ENCODE results near the gene ABCC6.
"Not testable (repeated sequence)": the region's sequence is repeated elsewhere in the genome, so short reads cannot be mapped to it uniquely, and the experiment has no call there.

ABCC6 gene

GRCh38 chr16:16116841-16117240 lies 106.5 kb downstream of the ABCC6 start:
- Mint-ChIP-seq H3K4me3 (no peak overlapping the region), H3K36me3 (ENCODE audit: low read depth) (peaks cover 90% of the 10 kb centered on the region), H3K9me3 (no peaks in the 10 kb centered on the region), H3K27ac (no peak overlapping the region), H3K4me1 (ENCODE audit: low read depth) (no peaks in the 10 kb centered on the region), H3K27me3 (no peaks in the 10 kb centered on the region)

GRCh38 chr16:16113076-16113475 lies 110.2 kb downstream of the ABCC6 start:
- H3K4me1 Mint-ChIP-seq (ENCODE audit: low read depth): no peaks in the 10 kb centered on the region
- H3K36me3 Mint-ChIP-seq (ENCODE audit: low read depth): peaks cover 85% of the 10 kb centered on the region
- H3K4me3 Mint-ChIP-seq: no peak overlapping the region
- no peaks in the 10 kb centered on the region for H3K9me3 Mint-ChIP-seq
- no peaks in the 10 kb centered on the region for H3K27me3 Mint-ChIP-seq
- H3K27ac Mint-ChIP-seq: no peak overlapping the region

DNA sequence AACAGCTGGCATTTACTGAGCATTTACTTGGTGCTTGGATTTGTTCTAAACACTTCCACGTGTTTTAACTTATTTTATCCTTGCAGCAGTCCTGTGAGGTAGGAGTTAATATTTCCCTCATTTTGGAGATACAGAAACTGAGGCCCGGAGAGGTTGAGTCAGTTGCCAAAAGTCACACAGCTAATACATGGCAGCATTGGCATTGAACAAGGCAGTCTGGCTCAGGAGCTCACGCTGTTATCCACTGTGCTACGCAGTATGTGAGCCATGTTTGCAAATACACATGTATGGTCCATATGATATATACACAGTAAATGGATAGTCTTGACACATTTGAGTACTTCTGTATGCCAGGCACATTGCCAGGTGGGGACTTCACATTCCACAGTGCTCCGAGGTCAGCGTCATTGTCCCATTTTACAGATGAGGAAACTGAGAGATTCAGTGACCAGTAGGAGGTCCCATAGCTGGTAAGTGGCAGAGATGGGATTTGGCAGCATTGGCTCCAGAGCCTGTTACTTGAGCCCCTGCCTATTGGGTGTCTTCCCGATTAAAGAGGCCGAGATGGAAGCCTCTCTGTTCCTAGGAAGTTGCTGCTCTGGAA lies 110.7 kb downstream of the ABCC6 start:
- H3K9me3 Mint-ChIP-seq: no peaks in the 10 kb centered on the region
- H3K27me3 Mint-ChIP-seq: no peaks in the 10 kb centered on the region
- no peak overlapping the region for H3K4me3 Mint-ChIP-seq
- peaks cover 85% of the 10 kb centered on the region for H3K36me3 Mint-ChIP-seq (ENCODE audit: low read depth)
- H3K27ac Mint-ChIP-seq: no peak overlapping the region
- no peaks in the 10 kb centered on the region for H3K4me1 Mint-ChIP-seq (ENCODE audit: low read depth)

GRCh38 chr16:16111639-16112038 lies 111.7 kb downstream of the ABCC6 start:
- Mint-ChIP-seq H3K27me3 (no peaks in the 10 kb centered on the region), H3K4me3 (no peak overlapping the region), H3K36me3 (ENCODE audit: low read depth) (peaks cover 79% of the 10 kb centered on the region), H3K9me3 (no peaks in the 10 kb centered on the region), H3K4me1 (ENCODE audit: low read depth) (no peaks in the 10 kb centered on the region), H3K27ac (no peak overlapping the region)

DNA sequence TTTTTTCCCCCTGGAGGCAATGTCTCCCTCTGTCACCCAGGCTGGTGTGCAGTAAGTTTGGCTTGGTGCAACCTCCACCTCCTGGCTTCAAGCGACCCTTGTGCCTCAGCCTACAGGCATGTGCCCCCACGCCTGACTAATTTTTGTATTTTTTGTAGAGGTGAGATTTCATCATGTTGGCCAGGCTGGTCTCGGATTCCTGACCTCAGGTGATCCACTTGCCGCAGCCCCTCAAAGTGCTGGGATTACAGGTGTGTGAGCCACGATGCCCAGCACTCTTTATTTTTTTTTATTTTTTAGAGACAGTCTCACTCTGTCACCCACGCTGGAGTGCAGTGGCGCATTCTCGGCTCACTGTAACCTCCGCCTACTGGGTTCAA lies 113.2 kb downstream of the ABCC6 start:
- no peaks in the 10 kb centered on the region for H3K27me3 Mint-ChIP-seq
- H3K27ac Mint-ChIP-seq: no peak overlapping the region
- H3K4me3 Mint-ChIP-seq: no peak overlapping the region
- peaks cover 76% of the 10 kb centered on the region for H3K36me3 Mint-ChIP-seq (ENCODE audit: low read depth)
- no peaks in the 10 kb centered on the region for H3K9me3 Mint-ChIP-seq
- no peaks in the 10 kb centered on the region for H3K4me1 Mint-ChIP-seq (ENCODE audit: low read depth)

- Mint-ChIP-seq H3K27me3 (no peaks in the 10 kb centered on the region), H3K36me3 (ENCODE audit: low read depth) (peaks cover 72% of the 10 kb centered on the region), H3K27ac (no peak overlapping the region), H3K9me3 (no peaks in the 10 kb centered on the region), H3K4me3 (no peak overlapping the region), H3K4me1 (ENCODE audit: low read depth) (no peaks in the 10 kb centered on the region)
Observed at GRCh38 chr16:16109453-16110110, 113.7 kb downstream of the ABCC6 start.

DNA sequence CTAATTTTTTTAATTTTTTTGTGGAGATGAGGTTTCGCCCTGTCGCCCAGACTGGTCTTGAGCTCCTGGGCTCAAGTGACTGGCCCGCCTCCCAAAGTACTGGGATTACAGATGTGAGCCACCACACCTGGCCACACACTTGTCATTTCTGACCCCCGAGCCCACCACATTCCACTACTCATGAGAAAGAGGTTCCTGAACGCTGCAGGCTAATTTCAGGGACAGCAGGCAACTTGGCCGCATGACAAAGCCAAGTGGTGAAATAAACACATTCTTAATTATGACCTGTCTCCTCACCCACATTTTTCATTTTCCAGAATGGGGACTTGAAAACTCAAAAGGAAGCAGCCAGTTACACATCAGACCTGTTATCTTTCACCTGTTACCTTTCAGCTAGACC lies 114.5 kb downstream of the ABCC6 start:
- Mint-ChIP-seq H3K4me1 (ENCODE audit: low read depth) (no peaks in the 10 kb centered on the region), H3K9me3 (no peaks in the 10 kb centered on the region), H3K36me3 (ENCODE audit: low read depth) (peaks cover 70% of the 10 kb centered on the region), H3K4me3 (no peak overlapping the region), H3K27ac (no peak overlapping the region), H3K27me3 (no peaks in the 10 kb centered on the region)

DNA sequence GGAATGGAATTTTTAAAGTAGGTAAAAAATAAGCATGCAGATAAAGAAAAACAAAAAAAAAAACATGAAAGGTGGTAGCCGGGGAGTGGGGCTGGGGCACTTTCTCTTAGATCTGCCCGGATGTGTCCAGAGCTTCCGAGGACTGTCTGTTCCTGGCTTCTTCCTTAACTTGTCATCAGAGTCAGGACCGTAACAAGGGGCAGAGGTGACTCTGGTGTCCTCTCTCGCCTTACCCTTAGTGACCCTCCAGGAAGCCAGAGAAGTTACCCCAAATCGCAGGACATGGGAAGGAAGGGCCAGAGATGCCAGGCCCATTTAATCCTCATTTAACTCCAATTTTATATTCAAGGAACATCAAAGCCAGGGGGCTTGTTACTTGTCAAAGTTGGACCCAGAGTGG lies 115.5 kb downstream of the ABCC6 start:
- H3K27ac Mint-ChIP-seq: no peak overlapping the region
- no peaks in the 10 kb centered on the region for H3K9me3 Mint-ChIP-seq
- H3K27me3 Mint-ChIP-seq: no peaks in the 10 kb centered on the region
- H3K4me3 Mint-ChIP-seq: no peak overlapping the region
- H3K36me3 Mint-ChIP-seq (ENCODE audit: low read depth): peaks cover 71% of the 10 kb centered on the region
- no peaks in the 10 kb centered on the region for H3K4me1 Mint-ChIP-seq (ENCODE audit: low read depth)

GRCh38 chr16:16106466-16106865 lies 116.8 kb downstream of the ABCC6 start:
- peaks cover 71% of the 10 kb centered on the region for H3K36me3 Mint-ChIP-seq (ENCODE audit: low read depth)
- H3K9me3 Mint-ChIP-seq: no peaks in the 10 kb centered on the region
- H3K4me1 Mint-ChIP-seq (ENCODE audit: low read depth): no peaks in the 10 kb centered on the region
- no peak overlapping the region for H3K4me3 Mint-ChIP-seq
- no peak overlapping the region for H3K27ac Mint-ChIP-seq
- H3K27me3 Mint-ChIP-seq: no peaks in the 10 kb centered on the region

DNA sequence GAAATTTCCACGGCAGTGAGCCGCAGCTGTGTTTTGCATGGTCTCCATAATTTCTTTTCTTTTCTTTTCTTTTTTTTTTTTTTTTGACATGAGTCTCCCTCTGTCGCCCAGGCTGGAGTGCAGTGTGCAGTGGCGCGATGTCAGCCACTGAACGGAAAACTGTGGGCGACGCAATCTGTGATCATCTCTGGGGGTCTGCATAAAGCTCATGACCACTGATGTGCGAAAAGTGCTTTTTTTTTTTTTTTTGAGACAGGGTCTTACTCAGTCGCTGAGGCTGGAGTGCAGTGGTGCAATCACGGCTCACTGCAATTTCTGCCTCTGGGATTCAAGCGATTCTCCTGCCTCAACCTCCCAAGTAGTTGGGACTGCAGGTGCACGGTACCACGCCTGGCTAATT lies 117.6 kb downstream of the ABCC6 start:
- H3K9me3 Mint-ChIP-seq: no peaks in the 10 kb centered on the region
- H3K4me1 Mint-ChIP-seq (ENCODE audit: low read depth): no peaks in the 10 kb centered on the region
- H3K4me3 Mint-ChIP-seq: no peak overlapping the region
- no peaks in the 10 kb centered on the region for H3K27me3 Mint-ChIP-seq
- no peak overlapping the region for H3K27ac Mint-ChIP-seq
- peaks cover 68% of the 10 kb centered on the region for H3K36me3 Mint-ChIP-seq (ENCODE audit: low read depth)

DNA sequence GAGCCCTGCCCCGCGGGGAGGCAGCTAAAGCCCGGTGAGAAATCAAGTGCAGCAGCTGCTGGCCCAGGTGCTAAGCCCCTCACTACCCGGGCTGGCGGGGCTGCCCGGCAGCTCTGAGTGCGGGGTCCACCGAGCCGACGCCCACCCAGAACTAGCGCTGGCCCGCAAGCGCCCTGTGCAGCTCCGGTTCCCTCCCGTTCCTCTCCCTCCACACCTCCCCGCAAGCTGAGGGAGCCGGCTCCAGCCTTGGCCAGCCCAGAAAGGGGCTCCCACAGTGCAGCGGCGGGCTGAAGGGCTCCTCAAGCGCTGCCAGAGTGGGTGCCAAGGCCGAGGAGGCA lies 118.5 kb downstream of the ABCC6 start:
- not testable (repeated sequence) for H3K27me3 Mint-ChIP-seq; H3K9me3 Mint-ChIP-seq; H3K4me3 Mint-ChIP-seq; H3K27ac Mint-ChIP-seq; H3K4me1 Mint-ChIP-seq (ENCODE audit: low read depth)
- H3K36me3 Mint-ChIP-seq (ENCODE audit: low read depth): peaks cover 61% of the 10 kb centered on the region

DNA sequence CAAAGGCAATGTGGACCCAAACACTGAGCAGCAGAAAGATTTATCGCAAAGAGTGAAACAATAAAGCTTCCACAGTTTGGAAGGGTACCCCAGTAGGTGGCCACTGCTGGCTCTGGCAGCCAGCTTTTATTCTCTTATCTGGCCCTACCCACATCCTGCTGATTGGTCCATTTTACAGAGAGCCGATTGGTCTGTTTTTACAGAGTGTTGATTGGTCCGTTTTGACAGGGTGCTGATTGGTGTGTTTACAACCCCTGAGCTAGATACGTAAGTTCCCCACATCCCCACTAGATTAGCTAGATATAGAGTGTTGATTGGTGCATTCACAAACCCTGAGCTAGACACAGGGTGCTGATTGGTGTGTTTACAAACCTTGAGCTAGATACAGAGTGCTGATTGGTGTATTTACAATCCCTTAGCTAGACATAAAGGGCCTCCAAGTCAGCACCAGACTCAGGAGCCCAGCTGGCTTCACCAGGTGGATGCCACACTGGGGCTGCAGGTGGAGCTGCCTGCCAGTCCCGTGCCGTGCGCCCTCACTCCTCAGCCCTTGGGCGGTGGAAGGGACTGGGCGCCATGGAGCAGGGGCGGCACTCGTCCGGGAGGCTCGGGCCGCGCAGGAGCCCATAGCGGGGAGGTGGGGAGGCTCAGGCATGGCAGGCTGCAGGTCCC lies 119.0 kb downstream of the ABCC6 start:
- not testable (repeated sequence) for H3K9me3 Mint-ChIP-seq; H3K27ac Mint-ChIP-seq; H3K4me3 Mint-ChIP-seq; H3K4me1 Mint-ChIP-seq (ENCODE audit: low read depth); H3K27me3 Mint-ChIP-seq
- peaks cover 57% of the 10 kb centered on the region for H3K36me3 Mint-ChIP-seq (ENCODE audit: low read depth)

- H3K27me3 Mint-ChIP-seq: no peaks in the 10 kb centered on the region
- H3K27ac Mint-ChIP-seq: no peak overlapping the region
- peaks cover 61% of the 10 kb centered on the region for H3K36me3 Mint-ChIP-seq (ENCODE audit: low read depth)
- no peak overlapping the region for H3K4me3 Mint-ChIP-seq
- no peaks in the 10 kb centered on the region for H3K9me3 Mint-ChIP-seq
- H3K4me1 Mint-ChIP-seq (ENCODE audit: low read depth): no peaks in the 10 kb centered on the region
Observed at GRCh38 chr16:16102738-16103137, 120.6 kb downstream of the ABCC6 start.

GRCh38 chr16:16101585-16101984 lies 121.7 kb downstream of the ABCC6 start:
- Mint-ChIP-seq H3K27ac (no peak overlapping the region), H3K9me3 (no peaks in the 10 kb centered on the region), H3K27me3 (no peaks in the 10 kb centered on the region), H3K4me1 (ENCODE audit: low read depth) (no peaks in the 10 kb centered on the region), H3K36me3 (ENCODE audit: low read depth) (peaks cover 68% of the 10 kb centered on the region), H3K4me3 (no peak overlapping the region)

DNA sequence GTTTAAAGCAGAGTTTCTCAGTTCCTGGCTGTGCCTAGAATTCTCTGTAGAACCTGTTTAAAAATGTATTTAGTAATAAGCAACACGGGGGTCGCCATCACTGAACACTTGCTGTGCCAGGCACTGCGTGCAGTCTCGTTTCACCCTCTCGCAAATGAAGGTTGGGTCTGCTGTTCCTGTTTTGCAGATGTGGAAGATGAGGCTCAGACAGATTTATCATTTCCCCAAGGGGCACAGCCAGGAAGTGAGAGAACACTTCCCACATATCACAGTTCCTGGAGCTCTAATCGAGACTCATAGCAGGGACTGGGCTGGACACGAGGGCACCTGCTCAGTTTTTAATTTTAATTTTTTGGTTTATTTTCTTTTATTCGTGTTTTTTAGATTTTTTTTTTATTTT lies 122.7 kb downstream of the ABCC6 start:
- Mint-ChIP-seq H3K4me3 (no peak overlapping the region), H3K9me3 (no peaks in the 10 kb centered on the region), H3K36me3 (ENCODE audit: low read depth) (peaks cover 71% of the 10 kb centered on the region), H3K4me1 (ENCODE audit: low read depth) (no peaks in the 10 kb centered on the region), H3K27me3 (no peaks in the 10 kb centered on the region), H3K27ac (no peak overlapping the region)

DNA sequence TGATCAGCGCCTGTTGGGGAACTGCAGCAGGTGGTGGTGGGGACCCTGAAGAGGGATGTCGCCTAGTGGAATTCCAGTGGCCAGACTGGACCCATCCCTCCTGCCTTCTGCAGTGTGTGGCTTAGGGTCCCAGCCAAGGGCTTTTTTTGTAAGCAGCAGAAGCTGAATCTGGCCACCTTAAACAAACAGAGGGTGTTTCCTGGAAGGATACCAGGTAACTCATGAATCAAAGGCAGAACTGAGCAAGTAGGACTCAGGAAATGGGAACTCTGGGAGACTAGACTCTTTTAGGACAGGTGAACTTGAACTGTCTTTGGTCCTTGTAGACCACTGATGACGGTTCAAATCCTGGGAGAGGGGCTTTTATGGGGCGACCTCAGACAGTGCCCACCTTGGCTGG lies 124.0 kb downstream of the ABCC6 start:
- H3K36me3 Mint-ChIP-seq (ENCODE audit: low read depth): peaks cover 69% of the 10 kb centered on the region
- H3K9me3 Mint-ChIP-seq: no peaks in the 10 kb centered on the region
- no peak overlapping the region for H3K4me3 Mint-ChIP-seq
- H3K27me3 Mint-ChIP-seq: no peaks in the 10 kb centered on the region
- H3K27ac Mint-ChIP-seq: no peak overlapping the region
- no peaks in the 10 kb centered on the region for H3K4me1 Mint-ChIP-seq (ENCODE audit: low read depth)
